NCI-H1048 (cell line): ENCODE measurements around the gene PRAMEF5.
"Not testable (repeated sequence)": the region's sequence is repeated elsewhere in the genome, so short reads cannot be mapped to it uniquely, and the experiment has no call there.

Experiments used
- DNase-seq: peaks from one replicate; lab custom pipeline; 2025; lab: John Stamatoyannopoulos, UW

Gene PRAMEF5

GRCh38 chr1:13277016-13277415, 23.0 kb downstream of the PRAMEF5 start:
- DNase-seq: not testable (repeated sequence)

GRCh38 chr1:13279617-13280016, 25.6 kb downstream of the PRAMEF5 start:
- not testable (repeated sequence) for DNase-seq

DNA sequence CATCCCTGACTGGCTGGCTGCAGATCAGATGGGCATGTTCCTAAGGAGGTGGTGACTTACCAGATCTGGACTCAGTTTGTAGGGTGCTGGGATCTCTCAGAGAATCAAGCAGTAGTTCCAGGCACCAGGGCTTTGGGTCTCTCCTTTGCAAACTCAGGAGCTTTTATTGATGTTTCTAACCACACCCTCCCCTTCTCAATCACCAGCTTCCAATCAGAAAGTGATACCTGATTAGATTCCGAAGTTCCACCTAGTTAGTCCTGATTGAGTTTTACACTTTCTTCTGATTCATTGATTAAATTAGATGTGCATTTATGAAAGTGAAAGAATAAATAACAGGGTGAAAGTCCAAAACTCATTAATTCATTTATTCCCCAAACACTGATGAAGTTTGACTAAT, 31.0 kb downstream of the PRAMEF5 start, which contains the start of gene PRAMEF8:
TSS of gene PRAMEF8 (minus strand) at position 101 of the 400 bp plus-strand sequence. CDS start 1,046 bp downstream, outside the sequence.
- DNase-seq: not testable (repeated sequence)

DNA sequence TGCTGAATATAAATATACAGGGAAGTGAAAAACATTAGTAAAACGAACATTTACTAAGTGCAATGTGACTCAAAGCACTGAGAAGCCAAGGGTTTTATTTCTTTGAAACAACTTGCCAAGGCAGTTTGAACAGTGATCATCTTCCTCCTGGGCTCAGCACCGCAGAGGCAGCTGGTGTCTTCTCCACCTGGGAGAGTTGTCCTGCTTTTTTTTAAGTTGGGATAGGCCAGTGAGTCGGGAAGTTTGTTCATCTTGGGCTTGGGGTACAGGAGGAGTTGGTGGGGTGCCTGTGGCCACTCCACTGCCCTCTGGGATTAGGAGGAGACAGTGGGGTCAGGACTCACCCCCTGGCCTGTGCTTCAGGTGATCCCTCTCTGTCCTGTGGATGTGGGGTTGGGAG, 35.0 kb downstream of the PRAMEF5 start:
- not testable (repeated sequence) for DNase-seq

GRCh38 chr1:13297216-13297931, 43.4 kb downstream of the PRAMEF5 start:
- not testable (repeated sequence) for DNase-seq

GRCh38 chr1:13298699-13299098, 44.7 kb downstream of the PRAMEF5 start:
- DNase-seq: not testable (repeated sequence)

DNA sequence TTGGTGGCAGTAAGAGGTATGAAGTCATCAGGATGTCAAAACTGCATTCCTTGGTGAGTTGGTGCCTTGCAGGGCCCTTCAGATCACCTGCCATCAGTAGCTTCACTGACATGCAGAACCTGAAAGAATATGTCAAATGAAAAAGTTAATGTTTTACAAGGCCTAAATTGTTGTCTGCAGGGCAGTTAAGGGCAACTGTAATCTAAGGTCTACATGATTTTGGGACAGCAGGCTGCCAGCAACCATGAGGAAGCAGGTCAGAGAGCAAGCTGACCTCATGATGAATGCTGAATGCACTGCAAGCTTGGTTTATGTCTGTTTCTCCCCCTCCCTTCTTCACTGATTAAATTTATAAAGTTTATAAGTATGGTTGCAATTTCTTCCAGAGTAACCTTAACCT, 48.2 kb downstream of the PRAMEF5 start:
- not testable (repeated sequence) for DNase-seq

DNA sequence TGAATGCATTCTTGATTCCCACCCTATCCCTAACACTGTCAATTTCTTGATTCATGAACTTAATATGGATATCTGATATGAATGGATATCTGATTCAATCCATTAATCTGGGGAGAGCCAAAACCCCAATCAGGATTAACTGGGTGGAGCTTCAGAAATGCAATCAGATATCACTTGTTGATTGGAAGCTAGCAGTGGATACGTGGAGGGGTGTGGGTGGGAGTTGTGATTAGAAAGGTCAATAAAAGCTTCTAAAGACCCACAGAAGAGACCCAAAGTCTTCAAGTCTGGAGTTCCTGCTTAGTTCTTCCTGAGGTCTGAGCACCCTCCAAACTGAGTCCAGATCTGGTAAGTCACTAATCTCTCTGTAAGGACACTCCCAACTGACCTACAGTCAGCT, 49.2 kb downstream of the PRAMEF5 start, which contains the start of gene PRAMEF33:
TSS of gene PRAMEF33 (plus strand) at position 301 of the 400 bp plus-strand sequence. CDS start 2,416 bp downstream, outside the sequence.
- DNase-seq: not testable (repeated sequence)
